GM12865 (cell line): ENCODE data around the gene SPRR1A.

Experiments
- DNase-seq: peaks from one replicate; pipeline ENCODE4 v3.0.0; 2010; ENCODE audit warnings: low read depth
- H3K4me3 ChIP-seq: 2 replicates; pipeline ENCODE4 v1.5.1; 2011; ENCODE audit warnings: mild to moderate bottlenecking, low read depth, low read length, control low read depth
- CTCF ChIP-seq: IDR thresholded peaks from 2 replicates; pipeline ENCODE4 v1.5.1; 2011; ENCODE audit warnings: low read length, control low read depth, low read depth, inconsistent platforms; ENCODE audit not compliant: insufficient read depth; ENCODE audit errors: missing control alignments

Gene SPRR1A

GRCh38 chr1:152953761-152954160, 30.1 kb upstream of the SPRR1A start:
- H3K4me3 ChIP-seq, result no peak overlapping the region
- DNase-seq, result no peak
- no peak for TF ChIP-seq CTCF

GRCh38 chr1:152954436-152954835, 29.4 kb upstream of the SPRR1A start:
- H3K4me3 ChIP-seq, result no peak overlapping the region
- no peak for TF ChIP-seq CTCF
- DNase-seq, result no peak

GRCh38 chr1:152957561-152957960, 26.3 kb upstream of the SPRR1A start:
- DNase-seq, result no peak
- no peak overlapping the region for H3K4me3 ChIP-seq
- TF ChIP-seq CTCF, result no peak

GRCh38 chr1:152959273-152959672, 24.6 kb upstream of the SPRR1A start:
- H3K4me3 ChIP-seq, result no peak overlapping the region
- DNase-seq, result no peak
- no peak for TF ChIP-seq CTCF

- no peak for TF ChIP-seq CTCF
- DNase-seq, result no peak
- no peak overlapping the region for H3K4me3 ChIP-seq
Measured at GRCh38 chr1:152959801-152960451, 24.0 kb upstream of the SPRR1A start.

- peak; percentile 68 for TF ChIP-seq CTCF
- peak; percentile 71 for DNase-seq
Measured at GRCh38 chr1:152960452-152961044, 23.3 kb upstream of the SPRR1A start.

GRCh38 chr1:152961226-152961891, 22.5 kb upstream of the SPRR1A start:
- no peak for TF ChIP-seq CTCF
- H3K4me3 ChIP-seq, result no peak overlapping the region
- no peak for DNase-seq

More at GRCh38 chr1:152960452-152961044, 23.3 kb upstream of the SPRR1A start:
- no peak overlapping the region for H3K4me3 ChIP-seq
